Heart left ventricle (tissue), 13 donors: Measurements from ENCODE around the gene GRAMD1B.

Experiments used
- CTCF ChIP-seq, 12 donors: fragments of 200-600 bp; sonication (generic) in 4 of 12; IDR thresholded peaks; one replicate each; pipeline versions ENCODE4 v1.5.0 to v1.8.0; 2018 to 2022; ENCODE audit warnings: antibody characterized with exemption in 12 of 12, mild to moderate bottlenecking in 5 of 12
- POLR2A ChIP-seq, 2 donors: fragments of 450-650 bp; IDR thresholded peaks; one replicate each; pipeline ENCODE4 v1.6.1; 2017; ENCODE audit warnings: antibody characterized with exemption in 2 of 2, mild to moderate bottlenecking in 2 of 2, moderate library complexity in 2 of 2
- donor health status: ischemic (EF 13 %, LVEDD 7.1; RV severe dilation, severe dysfunction).
- donor health status: DM: no; HTN: yes; CAD: no.
- donor health status: DM: no; HTN: no; CAD: no.
- donor health status: ischemic (EF 25% LVEDD 6.9; RV normal size, moderate dysfunction).
- donor health status: ischemic (EF 25% LVEDD 5.7; RV mildly dilated, moderate dysfunction).
- donor health status: ischemic (EF 35%, LVEDD 5.7; RV mildly dilated, moderate dysfunction).
- donor health status: nonischemic (EF 11% LVEDD 7.7; RV severe dilation, severe dysfunction).
- donor health status: DM: yes; HTN: yes; CAD: no.
- donor health status: PGD.
- donor health status: ischemic (EF 29% LVEDD 5.4; RV normal size, mild dysfunction).
- donor health status: nonischemic (EF 23%, LVEDD 6.1; RV moderate dilation, normal function).

- TF ChIP-seq CTCF (IDR thresholded peaks at IDR 0.05) (no peak), POLR2A (IDR thresholded peaks at IDR 0.05) (no peak)
Observed at GRCh38 chr11:123381149-123381548, 48.9 kb upstream of the GRAMD1B start.
